Dermis microvascular lymphatic vessel endothelial cell (primary cell): ENCODE measurements around the gene DENND6A. TPM values are rescaled to one million over a fixed set of nuclear protein-coding genes. Genes with fewer than 3 reads are reported as not detected.
A peak's percentile ranks its signal among the peaks of the same experiment; 100 is the strongest.
"Not testable (repeated sequence)": the region's sequence is repeated elsewhere in the genome, so short reads cannot be mapped to it uniquely, and the experiment has no call there.

ENCODE experiments used
- DNase-seq, 2 donors: peaks; one replicate each; pipeline versions ENCODE4 v3.0.0 to v3.0.0-alpha.2; 2010; ENCODE audit warnings: low read depth in 2 of 2
- total RNA-seq: library from RNA; depleted of rRNA; stranded (reverse); fragments of >200 nt; gene quantifications from 2 replicates; pipeline ENCODE4 v1.2.1, GENCODE V29; 2014

Gene DENND6A
- total RNA-seq, 1 donor from 2014 or later: 21.2 TPM

GRCh38 chr3:57637391-57637790 is 55.5 kb downstream of the DENND6A start:
- DNase-seq: no peak

DNA sequence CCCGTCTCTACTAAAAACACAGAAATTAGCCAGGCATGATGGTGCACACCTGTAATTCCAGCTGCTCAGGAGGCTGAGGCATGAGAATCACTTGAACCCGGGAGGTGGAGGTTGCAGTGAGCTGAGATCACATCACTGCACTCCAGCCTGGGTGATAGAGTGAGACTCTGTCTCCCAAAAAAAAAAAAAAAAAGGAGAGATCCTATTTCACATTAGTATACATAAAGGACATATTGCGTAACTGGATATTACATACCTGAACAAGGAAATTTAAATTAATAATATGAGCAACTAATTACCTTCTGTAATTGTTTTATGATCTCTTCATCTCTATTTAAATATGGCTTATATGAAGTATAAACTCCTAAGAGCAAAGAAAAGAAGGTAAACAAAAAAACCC is 58.6 kb downstream of the DENND6A start:
- DNase-seq: not testable (repeated sequence)

DNA sequence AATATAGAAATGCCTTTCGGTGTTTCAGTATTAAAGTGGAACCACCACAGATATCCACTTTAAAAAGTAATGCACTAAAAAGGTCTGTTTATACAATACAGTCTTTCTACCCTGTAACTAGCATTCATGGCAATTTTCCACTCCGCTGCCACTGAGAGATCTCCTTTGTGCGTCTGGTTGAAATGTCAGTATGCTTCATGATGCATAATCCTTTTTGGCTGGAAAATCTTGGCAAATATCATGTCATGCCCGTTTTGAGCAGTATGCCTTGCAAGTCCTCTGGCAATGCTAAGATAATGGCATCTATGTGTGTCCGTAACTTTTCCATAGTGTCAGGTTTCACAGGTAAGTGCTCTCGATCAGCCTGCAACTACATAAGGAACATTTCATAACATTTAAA is 64.9 kb downstream of the DENND6A start:
- DNase-seq: no peak

DNA sequence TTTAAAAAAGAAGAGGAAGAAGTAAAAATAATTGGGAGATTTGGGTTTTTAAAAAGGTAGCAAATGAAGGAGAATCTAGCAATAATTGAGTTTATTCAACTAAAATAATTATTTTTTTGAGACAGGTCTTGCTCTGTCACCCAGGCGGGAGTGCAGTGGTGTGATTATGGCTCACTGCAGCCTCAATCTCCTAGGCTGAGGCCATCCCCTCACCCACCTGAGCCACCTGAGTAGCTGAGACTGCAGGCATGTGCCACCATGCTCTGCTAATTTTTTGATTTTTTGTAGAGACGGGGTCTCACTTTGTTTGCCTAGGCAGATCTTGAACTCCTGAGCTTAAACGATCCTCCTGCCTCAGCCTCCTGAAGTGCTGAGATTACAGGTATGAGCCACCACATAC is 68.1 kb downstream of the DENND6A start:
- no peak for DNase-seq

DNA sequence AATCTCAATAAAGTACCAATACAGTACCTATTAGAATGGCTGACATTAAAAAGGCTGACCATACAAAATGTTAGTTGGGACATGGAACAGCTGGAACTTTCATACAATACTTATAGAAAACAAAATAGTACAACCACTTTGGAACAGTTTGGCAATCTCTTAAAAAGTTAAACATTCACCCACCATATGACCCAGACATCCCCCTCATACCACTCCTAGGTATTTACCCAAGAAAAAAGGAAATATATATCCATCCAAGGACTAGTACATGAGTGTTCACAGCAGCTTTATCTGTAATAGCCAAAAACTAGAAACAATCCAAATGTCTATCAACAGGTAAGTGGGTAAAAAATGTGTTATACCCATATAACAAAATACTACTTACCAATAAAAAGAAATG is 70.5 kb downstream of the DENND6A start:
- no peak for DNase-seq

- DNase-seq: no peak
These were observed 75.1 kb downstream of the DENND6A start for GRCh38 chr3:57617739-57618138.

GRCh38 chr3:57616233-57616632 is 76.6 kb downstream of the DENND6A start:
- DNase-seq: no peak

DNA sequence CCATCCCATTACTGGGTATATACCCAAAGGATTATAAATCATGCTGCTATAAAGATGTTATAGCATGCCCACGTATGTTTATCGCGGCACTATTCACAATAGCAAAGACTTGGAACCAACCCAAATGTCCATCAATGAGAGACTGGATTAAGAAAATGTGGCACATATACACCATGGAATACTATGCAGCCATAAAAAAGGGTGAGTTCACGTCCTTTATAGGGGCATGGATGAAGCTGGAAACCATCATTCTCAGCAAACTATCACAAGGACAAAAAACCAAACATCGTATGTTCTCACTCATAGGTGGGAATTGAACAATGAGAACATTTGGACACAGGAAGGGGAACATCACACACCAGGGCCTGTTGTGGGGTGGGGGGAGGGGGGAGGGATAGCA is 81.0 kb downstream of the DENND6A start:
- DNase-seq: not testable (repeated sequence)

- no peak for DNase-seq
These were observed 87.2 kb downstream of the DENND6A start for GRCh38 chr3:57605683-57606082.

GRCh38 chr3:57604971-57605370 is 87.9 kb downstream of the DENND6A start:
- no peak for DNase-seq

- DNase-seq: no peak
These were observed 92.7 kb downstream of the DENND6A start for GRCh38 chr3:57600195-57600594.

- no peak for DNase-seq
These were observed 94.0 kb downstream of the DENND6A start for GRCh38 chr3:57598765-57599360.

- DNase-seq: peak; percentile 97 to 99
These were observed 95.6 kb downstream of the DENND6A start, which contains the start of gene ARF4 for GRCh38 chr3:57597127-57597923. Gene ARF4 (minus strand): TSS chr3:57597344. CDS start chr3:57597140, 204 bp downstream.

- DNase-seq: peak; percentile 45 to 88
These were observed 96.3 kb downstream of the DENND6A start for GRCh38 chr3:57596495-57597126.

- no peak for DNase-seq
These were observed 98.3 kb downstream of the DENND6A start for GRCh38 chr3:57594576-57594975.

GRCh38 chr3:57594144-57594543 is 98.7 kb downstream of the DENND6A start:
- DNase-seq: no peak

DNA sequence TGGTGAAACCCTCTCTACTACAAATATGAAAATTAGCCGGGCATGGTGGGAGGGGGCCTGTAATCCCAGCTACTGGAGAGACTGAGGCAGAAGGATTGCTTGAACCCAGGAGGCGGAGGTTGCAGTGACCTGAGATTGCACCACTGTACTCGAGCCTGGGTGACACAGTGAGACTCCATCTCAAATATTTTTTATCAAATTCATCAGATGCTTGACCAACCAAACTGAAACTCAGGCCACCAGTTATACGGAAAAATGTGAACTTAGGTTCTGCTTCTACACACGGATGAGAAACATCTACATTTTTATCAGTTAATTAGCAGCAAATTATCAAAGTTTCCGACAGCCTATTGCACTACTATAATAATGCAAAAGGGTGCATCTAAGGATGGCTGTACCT is 100.6 kb downstream of the DENND6A start:
- DNase-seq: no peak

- DNase-seq: no peak
These were observed 105.0 kb downstream of the DENND6A start for GRCh38 chr3:57587905-57588304.

DNA sequence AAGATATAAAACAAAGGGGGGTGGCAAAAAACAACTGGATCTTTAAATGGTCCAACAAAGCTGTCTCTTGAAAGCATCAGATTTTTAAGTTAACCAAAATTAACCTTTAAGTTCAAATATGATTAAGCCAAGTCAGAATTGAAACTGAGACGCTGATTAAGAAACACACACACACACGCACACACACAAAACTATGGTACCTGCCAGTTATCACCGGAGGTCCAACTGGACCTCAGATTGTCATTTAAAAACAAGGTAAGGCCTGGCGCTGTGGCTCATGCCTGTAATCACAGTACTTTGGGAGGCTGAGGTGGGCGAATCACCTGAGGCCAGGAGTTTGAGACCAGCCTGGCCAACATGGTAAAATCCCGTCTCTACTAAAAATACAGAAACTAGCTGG is 106.1 kb downstream of the DENND6A start:
- DNase-seq: no peak

GRCh38 chr3:57583544-57583943 is 109.3 kb downstream of the DENND6A start:
- DNase-seq: no peak

GRCh38 chr3:57582474-57583168 is 110.3 kb downstream of the DENND6A start:
- DNase-seq: peak in 1 of 2 donors; percentile 11

GRCh38 chr3:57577801-57578200 is 115.1 kb downstream of the DENND6A start:
- no peak for DNase-seq
